Gastroesophageal sphincter (tissue), 3 donors: ENCODE results near the gene CNTRL.

Experiments used
- EP300 ChIP-seq: sonication (generic); formaldehyde crosslinking; IDR thresholded peaks from one replicate; pipeline ENCODE4 v1.6.1; 2017; ENCODE audit warnings: antibody characterized with exemption, mild to moderate bottlenecking
- POLR2A ChIP-seq, 2 donors: fragments of 450-650 bp; IDR thresholded peaks; one replicate each; pipeline ENCODE4 v1.6.1; 2017; ENCODE audit warnings: antibody characterized with exemption in 2 of 2, mild to moderate bottlenecking in 2 of 2, moderate library complexity in 1 of 2
- POLR2AphosphoS5 ChIP-seq: sonication (generic); formaldehyde crosslinking; IDR thresholded peaks from one replicate; pipeline ENCODE4 v1.6.1; 2017; ENCODE audit warnings: antibody characterized with exemption
- TF ChIP-seq, protein P1 (sequence below), 4 experiments: fragments of 200-600 bp in 2 of 4; fragments of 450-650 bp in 2 of 4; sonication (generic) in 1 of 4; IDR thresholded peaks; one replicate each; pipeline ENCODE4 v1.5.1; 2017 to 2019; ENCODE audit warnings: antibody characterized with exemption in 4 of 4, mild to moderate bottlenecking in 2 of 4, moderate library complexity in 2 of 4

DNA sequence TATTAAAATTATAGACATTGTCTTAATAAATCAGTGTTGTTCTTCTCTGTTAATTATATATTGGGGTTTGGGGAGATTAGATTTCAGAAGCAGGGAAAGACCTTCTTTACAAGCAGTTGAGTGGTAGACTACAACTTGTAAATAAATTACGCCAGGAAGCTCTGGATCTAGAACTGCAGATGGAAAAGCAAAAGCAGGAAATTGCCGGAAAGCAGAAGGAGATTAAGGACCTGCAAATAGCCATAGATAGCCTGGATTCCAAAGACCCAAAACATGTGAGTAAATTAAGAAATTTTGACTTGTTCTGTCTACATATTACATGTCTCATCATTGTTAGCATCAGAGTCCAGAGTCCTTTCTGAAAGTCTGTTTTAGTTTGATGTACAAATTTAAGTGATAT lies 43.5 kb downstream of the CNTRL start:
- TF ChIP-seq, protein P1, sequence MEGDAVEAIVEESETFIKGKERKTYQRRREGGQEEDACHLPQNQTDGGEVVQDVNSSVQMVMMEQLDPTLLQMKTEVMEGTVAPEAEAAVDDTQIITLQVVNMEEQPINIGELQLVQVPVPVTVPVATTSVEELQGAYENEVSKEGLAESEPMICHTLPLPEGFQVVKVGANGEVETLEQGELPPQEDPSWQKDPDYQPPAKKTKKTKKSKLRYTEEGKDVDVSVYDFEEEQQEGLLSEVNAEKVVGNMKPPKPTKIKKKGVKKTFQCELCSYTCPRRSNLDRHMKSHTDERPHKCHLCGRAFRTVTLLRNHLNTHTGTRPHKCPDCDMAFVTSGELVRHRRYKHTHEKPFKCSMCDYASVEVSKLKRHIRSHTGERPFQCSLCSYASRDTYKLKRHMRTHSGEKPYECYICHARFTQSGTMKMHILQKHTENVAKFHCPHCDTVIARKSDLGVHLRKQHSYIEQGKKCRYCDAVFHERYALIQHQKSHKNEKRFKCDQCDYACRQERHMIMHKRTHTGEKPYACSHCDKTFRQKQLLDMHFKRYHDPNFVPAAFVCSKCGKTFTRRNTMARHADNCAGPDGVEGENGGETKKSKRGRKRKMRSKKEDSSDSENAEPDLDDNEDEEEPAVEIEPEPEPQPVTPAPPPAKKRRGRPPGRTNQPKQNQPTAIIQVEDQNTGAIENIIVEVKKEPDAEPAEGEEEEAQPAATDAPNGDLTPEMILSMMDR (IDR thresholded peaks at IDR 0.05): no peak
- no peak for TF ChIP-seq POLR2AphosphoS5
- TF ChIP-seq EP300: no peak
- no peak for TF ChIP-seq POLR2A (IDR thresholded peaks at IDR 0.05)
